ENCODE results near the gene TXLNB. TPM values are rescaled to one million over a fixed set of nuclear protein-coding genes. Genes with fewer than 3 reads are reported as not detected.

Gene TXLNB
- total RNA-seq, 1 experiment from 2014 or later: 0.15 TPM

DNA sequence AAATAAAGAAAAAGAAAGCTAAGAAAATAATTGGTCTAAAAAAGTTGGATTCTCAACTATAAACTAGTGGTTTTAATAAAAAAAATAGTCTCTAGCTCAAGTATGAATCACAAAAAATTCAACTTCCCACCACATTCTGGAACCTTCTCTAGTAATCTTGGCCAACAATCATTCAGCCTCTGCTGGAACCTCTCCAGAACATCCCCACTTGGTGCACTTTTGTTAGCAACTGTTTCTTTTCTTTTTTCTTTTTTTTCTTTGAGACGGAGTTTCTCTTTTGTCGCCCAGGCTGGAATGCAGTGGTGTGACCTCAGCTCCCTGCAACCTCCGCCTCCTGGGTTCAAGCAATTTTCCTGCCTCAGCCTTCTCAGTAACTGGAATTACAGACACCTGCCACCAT is 35.7 kb downstream of the TXLNB start:
- Mint-ChIP-seq H3K9me3 (no peaks in the 10 kb centered on the region), H3K36me3 (no peaks in the 10 kb centered on the region), H3K27me3 (ENCODE audit: low read depth) (no peaks in the 10 kb centered on the region), H3K4me1 (no peaks in the 10 kb centered on the region), H3K27ac (no peak overlapping the region), H3K4me3 (no peak overlapping the region)
- no peak for DNase-seq (ENCODE audit: low spot score)
- TF ChIP-seq ZNF416 (CRISPR knock-in tag; IDR thresholded peaks at IDR 0.05): no peak
- no peak for TF ChIP-seq PRRX2 (CRISPR knock-in tag; IDR thresholded peaks at IDR 0.05)
- no peak for TF ChIP-seq ZNF396 (CRISPR knock-in tag; IDR thresholded peaks at IDR 0.05; ENCODE audit: borderline replicate concordance)
- TF ChIP-seq, protein P1, sequence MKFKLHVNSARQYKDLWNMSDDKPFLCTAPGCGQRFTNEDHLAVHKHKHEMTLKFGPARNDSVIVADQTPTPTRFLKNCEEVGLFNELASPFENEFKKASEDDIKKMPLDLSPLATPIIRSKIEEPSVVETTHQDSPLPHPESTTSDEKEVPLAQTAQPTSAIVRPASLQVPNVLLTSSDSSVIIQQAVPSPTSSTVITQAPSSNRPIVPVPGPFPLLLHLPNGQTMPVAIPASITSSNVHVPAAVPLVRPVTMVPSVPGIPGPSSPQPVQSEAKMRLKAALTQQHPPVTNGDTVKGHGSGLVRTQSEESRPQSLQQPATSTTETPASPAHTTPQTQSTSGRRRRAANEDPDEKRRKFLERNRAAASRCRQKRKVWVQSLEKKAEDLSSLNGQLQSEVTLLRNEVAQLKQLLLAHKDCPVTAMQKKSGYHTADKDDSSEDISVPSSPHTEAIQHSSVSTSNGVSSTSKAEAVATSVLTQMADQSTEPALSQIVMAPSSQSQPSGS (CRISPR knock-in tag; IDR thresholded peaks at IDR 0.05; ENCODE audit: borderline replicate concordance, low read depth): no peak
- no peak for TF ChIP-seq TP53 (CRISPR knock-in tag; IDR thresholded peaks at IDR 0.05)
- ATAC-seq: no peak
- CTCF ChIA-PET: interaction anchor here (0.6 to 1.0 kb wide), 2 partner anchors 36 to 138 kb away, joined by 4 read pairs; no protein-coding TSS in a partner anchor
- POLR2A ChIA-PET: no interaction called here

DNA sequence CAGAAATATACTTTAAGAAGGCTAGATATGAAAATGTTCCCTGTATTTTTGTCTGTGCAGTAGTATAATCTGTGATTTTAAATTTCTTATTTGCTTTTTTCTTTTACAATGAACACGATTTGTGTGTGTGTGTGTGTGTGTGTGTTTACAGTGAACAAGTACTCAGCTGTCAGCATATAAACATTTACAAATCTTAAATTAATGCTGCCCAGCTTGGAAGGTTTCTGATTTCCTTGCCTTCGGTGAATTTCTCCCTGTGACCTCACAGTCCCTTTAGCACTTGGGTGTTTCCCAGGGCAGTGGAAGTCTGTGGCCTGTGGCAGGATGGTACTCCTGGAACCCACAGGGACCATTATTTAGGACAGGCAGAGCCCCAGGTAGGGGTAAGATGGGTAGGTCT is 37.6 kb downstream of the TXLNB start:
- TF ChIP-seq, protein P2, sequence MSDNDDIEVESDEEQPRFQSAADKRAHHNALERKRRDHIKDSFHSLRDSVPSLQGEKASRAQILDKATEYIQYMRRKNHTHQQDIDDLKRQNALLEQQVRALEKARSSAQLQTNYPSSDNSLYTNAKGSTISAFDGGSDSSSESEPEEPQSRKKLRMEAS (CRISPR knock-in tag; IDR thresholded peaks at IDR 0.05): no peak
- TF ChIP-seq TEAD4 (CRISPR knock-in tag; IDR thresholded peaks at IDR 0.05) (no peak), FOXK1 (CRISPR knock-in tag; IDR thresholded peaks at IDR 0.05) (no peak), JAZF1 (CRISPR knock-in tag; IDR thresholded peaks at IDR 0.05) (no peak)
- Mint-ChIP-seq H3K27me3 (ENCODE audit: low read depth) (no peaks in the 10 kb centered on the region), H3K36me3 (no peaks in the 10 kb centered on the region), H3K9me3 (no peaks in the 10 kb centered on the region), H3K4me3 (no peak overlapping the region), H3K27ac (no peak overlapping the region), H3K4me1 (no peaks in the 10 kb centered on the region)
- no peak for ATAC-seq
- CTCF ChIA-PET: no interaction called here
- POLR2A ChIA-PET: no interaction called here
- DNase-seq (ENCODE audit: low spot score): no peak

DNA sequence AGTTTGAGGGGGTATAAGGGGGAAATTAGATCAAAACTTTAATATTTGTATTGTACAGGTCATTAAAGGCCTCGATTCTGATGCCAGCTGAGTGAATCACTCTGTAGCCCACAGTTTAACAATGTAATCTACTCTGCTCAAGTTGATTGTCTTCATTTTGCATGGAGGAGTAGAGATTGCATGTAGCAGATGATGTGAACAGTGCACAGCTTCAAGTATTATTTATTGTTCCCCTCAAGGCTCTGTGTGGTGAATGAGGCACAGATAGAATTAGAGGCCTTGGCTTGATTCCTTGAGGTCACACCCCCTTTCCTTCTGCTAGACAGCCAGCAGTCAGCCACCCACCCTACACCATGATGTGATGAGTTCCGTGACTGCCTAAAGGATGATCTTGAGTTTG is 38.1 kb downstream of the TXLNB start:
- Mint-ChIP-seq H3K27me3 (ENCODE audit: low read depth) (no peaks in the 10 kb centered on the region), H3K9me3 (no peaks in the 10 kb centered on the region), H3K4me3 (no peak overlapping the region), H3K36me3 (no peaks in the 10 kb centered on the region), H3K27ac (no peak overlapping the region), H3K4me1 (no peaks in the 10 kb centered on the region)
- ATAC-seq: no peak
- POLR2A ChIA-PET: no interaction called here
- CTCF ChIA-PET: no interaction called here
- no peak for DNase-seq (ENCODE audit: low spot score)
- TF ChIP-seq, protein P3, sequence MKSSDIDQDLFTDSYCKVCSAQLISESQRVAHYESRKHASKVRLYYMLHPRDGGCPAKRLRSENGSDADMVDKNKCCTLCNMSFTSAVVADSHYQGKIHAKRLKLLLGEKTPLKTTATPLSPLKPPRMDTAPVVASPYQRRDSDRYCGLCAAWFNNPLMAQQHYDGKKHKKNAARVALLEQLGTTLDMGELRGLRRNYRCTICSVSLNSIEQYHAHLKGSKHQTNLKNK (CRISPR knock-in tag; IDR thresholded peaks at IDR 0.05): no peak
- TF ChIP-seq JUN (CRISPR knock-in tag; IDR thresholded peaks at IDR 0.05): no peak
- TF ChIP-seq, protein P4, sequence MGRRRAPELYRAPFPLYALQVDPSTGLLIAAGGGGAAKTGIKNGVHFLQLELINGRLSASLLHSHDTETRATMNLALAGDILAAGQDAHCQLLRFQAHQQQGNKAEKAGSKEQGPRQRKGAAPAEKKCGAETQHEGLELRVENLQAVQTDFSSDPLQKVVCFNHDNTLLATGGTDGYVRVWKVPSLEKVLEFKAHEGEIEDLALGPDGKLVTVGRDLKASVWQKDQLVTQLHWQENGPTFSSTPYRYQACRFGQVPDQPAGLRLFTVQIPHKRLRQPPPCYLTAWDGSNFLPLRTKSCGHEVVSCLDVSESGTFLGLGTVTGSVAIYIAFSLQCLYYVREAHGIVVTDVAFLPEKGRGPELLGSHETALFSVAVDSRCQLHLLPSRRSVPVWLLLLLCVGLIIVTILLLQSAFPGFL (CRISPR knock-in tag; IDR thresholded peaks at IDR 0.05; ENCODE audit: borderline replicate concordance): no peak
- no peak for TF ChIP-seq TEAD1 (CRISPR knock-in tag; IDR thresholded peaks at IDR 0.05)
- TF ChIP-seq, protein P5, sequence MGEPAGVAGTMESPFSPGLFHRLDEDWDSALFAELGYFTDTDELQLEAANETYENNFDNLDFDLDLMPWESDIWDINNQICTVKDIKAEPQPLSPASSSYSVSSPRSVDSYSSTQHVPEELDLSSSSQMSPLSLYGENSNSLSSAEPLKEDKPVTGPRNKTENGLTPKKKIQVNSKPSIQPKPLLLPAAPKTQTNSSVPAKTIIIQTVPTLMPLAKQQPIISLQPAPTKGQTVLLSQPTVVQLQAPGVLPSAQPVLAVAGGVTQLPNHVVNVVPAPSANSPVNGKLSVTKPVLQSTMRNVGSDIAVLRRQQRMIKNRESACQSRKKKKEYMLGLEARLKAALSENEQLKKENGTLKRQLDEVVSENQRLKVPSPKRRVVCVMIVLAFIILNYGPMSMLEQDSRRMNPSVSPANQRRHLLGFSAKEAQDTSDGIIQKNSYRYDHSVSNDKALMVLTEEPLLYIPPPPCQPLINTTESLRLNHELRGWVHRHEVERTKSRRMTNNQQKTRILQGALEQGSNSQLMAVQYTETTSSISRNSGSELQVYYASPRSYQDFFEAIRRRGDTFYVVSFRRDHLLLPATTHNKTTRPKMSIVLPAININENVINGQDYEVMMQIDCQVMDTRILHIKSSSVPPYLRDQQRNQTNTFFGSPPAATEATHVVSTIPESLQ (CRISPR knock-in tag; IDR thresholded peaks at IDR 0.05): no peak
- no peak for TF ChIP-seq ZBTB21 (CRISPR knock-in tag; IDR thresholded peaks at IDR 0.05; ENCODE audit: borderline replicate concordance)
- no peak for TF ChIP-seq ESRRA (CRISPR knock-in tag; IDR thresholded peaks at IDR 0.05; ENCODE audit: borderline replicate concordance)
- no peak for TF ChIP-seq ZNF416 (CRISPR knock-in tag; IDR thresholded peaks at IDR 0.05)
- TF ChIP-seq, protein P6, sequence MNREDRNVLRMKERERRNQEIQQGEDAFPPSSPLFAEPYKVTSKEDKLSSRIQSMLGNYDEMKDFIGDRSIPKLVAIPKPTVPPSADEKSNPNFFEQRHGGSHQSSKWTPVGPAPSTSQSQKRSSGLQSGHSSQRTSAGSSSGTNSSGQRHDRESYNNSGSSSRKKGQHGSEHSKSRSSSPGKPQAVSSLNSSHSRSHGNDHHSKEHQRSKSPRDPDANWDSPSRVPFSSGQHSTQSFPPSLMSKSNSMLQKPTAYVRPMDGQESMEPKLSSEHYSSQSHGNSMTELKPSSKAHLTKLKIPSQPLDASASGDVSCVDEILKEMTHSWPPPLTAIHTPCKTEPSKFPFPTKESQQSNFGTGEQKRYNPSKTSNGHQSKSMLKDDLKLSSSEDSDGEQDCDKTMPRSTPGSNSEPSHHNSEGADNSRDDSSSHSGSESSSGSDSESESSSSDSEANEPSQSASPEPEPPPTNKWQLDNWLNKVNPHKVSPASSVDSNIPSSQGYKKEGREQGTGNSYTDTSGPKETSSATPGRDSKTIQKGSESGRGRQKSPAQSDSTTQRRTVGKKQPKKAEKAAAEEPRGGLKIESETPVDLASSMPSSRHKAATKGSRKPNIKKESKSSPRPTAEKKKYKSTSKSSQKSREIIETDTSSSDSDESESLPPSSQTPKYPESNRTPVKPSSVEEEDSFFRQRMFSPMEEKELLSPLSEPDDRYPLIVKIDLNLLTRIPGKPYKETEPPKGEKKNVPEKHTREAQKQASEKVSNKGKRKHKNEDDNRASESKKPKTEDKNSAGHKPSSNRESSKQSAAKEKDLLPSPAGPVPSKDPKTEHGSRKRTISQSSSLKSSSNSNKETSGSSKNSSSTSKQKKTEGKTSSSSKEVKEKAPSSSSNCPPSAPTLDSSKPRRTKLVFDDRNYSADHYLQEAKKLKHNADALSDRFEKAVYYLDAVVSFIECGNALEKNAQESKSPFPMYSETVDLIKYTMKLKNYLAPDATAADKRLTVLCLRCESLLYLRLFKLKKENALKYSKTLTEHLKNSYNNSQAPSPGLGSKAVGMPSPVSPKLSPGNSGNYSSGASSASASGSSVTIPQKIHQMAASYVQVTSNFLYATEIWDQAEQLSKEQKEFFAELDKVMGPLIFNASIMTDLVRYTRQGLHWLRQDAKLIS (CRISPR knock-in tag; IDR thresholded peaks at IDR 0.05; ENCODE audit: borderline replicate concordance): no peak
- TF ChIP-seq, protein P7, sequence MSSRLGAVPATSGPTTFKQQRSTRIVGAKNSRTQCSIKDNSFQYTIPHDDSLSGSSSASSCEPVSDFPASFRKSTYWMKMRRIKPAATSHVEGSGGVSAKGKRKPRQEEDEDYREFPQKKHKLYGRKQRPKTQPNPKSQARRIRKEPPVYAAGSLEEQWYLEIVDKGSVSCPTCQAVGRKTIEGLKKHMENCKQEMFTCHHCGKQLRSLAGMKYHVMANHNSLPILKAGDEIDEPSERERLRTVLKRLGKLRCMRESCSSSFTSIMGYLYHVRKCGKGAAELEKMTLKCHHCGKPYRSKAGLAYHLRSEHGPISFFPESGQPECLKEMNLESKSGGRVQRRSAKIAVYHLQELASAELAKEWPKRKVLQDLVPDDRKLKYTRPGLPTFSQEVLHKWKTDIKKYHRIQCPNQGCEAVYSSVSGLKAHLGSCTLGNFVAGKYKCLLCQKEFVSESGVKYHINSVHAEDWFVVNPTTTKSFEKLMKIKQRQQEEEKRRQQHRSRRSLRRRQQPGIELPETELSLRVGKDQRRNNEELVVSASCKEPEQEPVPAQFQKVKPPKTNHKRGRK (CRISPR knock-in tag; IDR thresholded peaks at IDR 0.05; ENCODE audit: borderline replicate concordance): no peak

Data from WTC11 (cell line).